Measurements from ENCODE around the gene TPR.
"Not testable (repeated sequence)": the region's sequence is repeated elsewhere in the genome, so short reads cannot be mapped to it uniquely, and the experiment has no call there.

Gene TPR

DNA sequence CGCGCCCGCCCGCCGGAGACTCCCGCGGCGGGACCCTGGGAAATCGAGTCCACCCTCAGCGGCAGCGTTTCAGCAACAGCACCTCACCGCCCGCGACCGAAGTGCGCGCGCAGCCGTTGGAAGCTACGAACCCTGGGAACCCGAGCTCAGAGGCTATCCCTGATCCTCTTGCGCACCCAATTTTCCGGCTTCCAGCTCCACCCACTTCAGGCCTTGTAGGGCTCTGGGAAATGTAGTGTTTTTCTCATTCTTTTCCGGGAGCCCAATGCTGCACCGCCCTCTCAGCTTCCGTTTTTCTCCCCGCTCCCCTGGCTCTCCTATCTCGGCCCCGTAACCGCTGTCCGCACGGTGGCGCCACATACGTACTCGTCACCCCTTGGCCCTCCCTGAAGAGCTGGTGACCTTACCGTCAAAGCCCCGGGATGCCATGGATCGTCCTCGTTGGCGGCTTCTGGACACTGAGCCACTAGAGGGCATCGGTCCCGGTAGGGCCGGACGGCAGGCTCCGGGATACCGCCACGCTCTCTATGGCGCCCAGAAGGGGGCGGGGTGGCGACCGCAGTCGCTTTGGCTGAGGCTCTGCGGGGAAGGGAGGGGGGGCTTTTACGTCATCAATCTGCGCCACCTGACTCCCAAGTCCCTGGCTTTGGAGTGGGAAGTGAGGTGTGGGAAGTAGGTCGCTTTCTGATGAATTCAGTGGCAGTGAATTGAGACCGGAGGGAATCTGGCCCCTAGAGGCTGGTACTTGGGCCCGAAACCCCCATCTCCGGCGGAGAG lies at the start of gene TPR, which contains the start of gene ODR4:
Gene TPR (minus strand): TSS at position 102 of the 777 bp plus-strand sequence. CDS start 225 bp downstream, outside the sequence.
Gene ODR4 (plus strand): TSS at position 687 of the 777 bp plus-strand sequence. CDS start 3,948 bp downstream, outside the sequence.
- peak; percentile 88 for DNase-seq

DNA sequence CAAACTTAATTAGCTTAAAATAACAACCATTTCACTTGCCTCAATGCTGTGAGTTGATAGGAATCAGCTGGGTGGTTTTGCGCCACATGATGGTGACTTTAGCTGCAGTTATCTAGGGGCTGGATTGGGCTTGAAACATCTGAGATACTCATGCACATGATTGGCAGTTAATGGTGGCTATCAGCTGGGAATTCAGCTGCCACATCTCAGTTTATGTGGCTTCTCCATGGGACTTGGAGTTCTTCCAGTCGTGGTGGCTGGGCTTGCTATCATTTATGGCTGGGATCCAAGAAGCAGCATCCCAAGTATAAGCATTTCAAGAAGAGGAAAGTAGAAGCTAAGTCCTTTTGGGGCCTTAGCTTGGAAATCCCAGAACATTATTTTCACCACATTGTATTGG lies 49.5 kb upstream of the TPR start:
- no peak for DNase-seq

DNA sequence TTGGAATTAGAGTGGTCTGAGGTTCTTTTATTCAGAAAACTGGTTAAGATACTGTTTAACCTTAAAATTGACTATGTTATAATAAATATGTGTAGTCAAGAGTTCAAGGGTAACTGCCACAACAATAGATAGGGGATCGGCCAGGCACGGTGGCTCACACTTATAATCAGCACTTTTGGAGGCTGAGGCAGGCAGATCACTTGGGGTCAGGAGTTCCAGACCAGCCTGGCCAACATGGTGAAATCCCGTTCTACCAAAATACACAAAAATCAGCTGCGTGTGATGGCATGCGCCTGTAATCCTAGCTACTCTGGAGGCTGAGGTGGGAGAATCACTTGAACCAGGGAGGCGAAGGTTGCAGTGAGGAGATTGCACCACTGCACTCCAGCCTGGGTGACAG lies 46.4 kb upstream of the TPR start:
- DNase-seq, result no peak

DNA sequence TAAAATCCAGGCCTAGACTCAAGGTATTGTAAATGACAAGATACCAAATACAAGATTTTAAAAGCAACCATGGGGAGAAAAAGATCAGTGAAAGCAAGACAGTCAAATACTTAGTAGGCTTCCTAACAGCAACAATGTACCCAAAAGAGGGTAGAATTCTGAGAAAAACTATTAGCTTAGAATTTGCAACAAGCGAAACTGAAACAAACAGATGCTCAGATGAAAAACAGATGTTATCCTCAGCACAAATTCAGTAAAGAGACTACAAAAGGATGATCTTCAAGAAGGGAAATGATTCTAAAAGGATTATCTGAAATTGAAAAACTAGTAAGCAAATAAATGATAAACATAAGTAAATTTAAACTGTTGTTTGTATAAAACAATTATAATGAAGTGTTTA lies 45.9 kb upstream of the TPR start:
- no peak for DNase-seq

DNA sequence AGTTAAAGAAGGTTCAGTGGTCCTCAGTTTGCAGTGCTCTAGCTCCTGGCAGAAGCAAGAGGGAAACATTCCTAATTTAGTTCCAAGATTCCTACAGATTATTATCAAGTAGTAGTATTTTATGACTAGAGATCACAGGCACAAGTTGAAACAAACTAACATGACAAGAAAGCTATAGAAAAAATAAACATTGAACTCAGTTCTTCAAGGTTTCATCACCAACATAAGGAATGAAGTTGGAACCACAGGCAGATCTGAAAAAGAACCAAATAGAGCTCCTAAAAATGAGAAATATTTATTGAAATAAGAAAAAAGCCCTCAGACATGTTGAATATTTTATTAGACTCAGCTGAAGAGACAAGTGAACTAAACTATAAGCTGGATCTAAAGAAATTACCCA lies 45.3 kb upstream of the TPR start:
- no peak for DNase-seq

DNA sequence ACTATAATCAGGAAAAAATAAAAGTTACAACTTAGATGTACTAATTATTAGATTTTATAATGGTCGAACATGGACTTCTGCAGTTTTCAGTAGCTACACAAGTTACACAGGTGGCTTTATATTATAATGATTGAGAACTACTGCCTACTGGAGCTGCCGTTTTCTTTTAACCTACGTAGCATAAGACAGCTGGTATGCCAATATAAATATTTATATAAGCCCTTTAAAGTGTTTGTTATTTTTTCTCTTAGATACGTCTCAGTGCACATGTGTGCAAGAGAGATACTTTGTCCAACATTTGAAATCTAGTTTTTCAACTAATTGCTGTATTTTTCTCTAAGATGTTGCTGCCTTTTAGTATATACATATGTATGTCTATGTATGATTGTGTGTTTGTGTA lies 43.5 kb upstream of the TPR start:
- DNase-seq, result no peak

DNA sequence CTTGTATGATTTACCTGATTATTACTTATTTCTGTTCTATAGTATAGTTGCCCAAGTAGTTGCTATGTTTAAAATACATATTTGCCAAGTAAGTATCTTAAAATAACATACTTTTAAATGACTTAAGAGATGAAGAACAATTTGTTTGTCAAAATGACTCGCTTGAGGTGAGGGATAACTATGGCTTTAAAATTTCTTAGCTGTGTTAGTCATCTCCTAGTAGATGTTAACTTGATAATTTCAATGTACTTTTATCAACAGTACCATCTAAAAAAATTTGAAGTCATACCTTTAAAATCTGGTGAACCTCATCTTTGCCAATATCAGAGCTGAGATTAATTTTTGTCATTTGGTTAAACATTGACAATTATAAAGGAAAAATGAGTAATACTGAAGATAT lies 38.3 kb upstream of the TPR start:
- no peak for DNase-seq

DNA sequence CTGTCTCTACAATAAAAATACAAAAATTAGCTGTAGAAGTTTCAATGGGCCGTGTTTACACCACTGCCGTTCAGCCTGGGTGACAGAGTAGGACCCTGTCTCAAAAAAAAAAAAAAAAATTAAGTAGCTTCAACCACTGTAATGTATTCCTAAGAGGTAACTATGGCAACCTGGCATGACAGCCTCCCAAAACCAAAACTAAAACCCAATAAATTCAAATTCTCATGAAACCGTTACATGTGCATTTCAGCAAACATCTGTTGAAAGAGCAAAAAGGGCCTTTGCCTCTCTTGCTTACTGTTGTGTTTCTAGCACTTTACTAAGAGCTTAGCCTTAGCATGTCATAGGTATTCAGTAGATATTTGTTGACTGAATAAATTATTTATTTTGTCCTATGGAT lies 34.0 kb upstream of the TPR start:
- DNase-seq, result no peak

DNA sequence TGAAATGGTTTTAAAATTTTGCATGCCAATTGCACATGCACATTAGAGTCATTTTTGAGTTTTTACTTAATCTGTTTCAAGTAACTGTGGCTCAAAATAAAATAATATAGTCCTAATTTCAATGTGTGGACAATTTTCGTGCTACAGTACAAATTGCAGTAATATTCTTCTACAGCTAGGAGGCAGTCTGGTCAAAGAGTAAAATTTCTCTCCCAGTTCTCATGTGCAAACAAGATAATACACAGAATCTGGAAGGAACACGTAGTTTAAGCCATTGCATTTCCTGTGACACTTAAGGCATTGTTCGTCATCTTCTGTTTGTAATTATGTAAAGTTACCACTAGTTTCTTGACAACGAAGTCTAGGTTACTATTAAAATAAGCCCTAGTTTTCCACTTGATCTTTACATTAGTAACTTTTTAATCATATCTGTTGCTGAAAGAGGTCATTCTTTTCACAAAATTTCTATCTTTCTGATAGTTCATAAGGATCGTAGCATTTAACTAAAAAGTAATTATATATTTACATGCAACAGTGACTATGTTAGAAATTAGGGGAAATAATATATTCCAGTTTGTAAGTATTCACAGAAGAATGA lies 29.5 kb upstream of the TPR start:
- DNase-seq, result no peak

DNA sequence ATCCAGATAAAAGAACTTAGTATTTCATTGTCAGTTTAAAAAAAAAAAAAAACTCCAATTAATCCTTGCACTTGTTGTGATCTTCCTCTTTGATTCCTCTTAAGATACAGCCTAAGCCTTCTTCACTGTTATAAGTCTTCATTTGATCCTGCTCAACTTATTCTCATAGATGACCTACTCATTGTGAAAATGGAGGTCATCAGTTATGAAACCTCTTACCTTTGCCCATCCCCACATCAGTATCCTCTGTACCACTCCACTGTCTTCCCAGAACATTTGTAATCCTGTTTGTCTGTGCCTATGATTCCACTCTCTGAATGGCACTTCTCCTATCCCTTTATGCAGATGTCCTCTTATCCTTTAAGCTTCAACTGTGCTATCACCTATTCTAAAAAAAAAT lies 28.6 kb upstream of the TPR start:
- no peak for DNase-seq

DNA sequence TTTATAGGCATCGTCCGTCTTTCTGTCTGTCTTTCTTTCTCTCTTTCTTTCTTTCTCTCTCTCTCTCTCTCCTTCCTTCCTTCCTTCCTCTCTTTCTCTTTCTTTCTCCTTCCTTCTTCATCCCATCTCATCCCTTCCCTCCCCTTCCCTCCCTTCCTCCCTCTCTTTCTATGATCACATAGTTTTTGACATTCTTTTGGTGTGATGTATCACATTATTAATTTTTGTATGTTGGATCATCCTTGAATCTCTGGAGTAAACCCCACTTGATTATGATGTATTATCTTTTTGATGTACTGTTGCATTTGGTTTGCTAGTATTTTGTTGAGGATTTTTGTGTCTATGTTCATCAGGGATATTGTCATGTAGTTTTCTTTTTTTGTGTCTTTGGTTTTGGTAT lies 26.4 kb upstream of the TPR start:
- DNase-seq, result not testable (repeated sequence)

DNA sequence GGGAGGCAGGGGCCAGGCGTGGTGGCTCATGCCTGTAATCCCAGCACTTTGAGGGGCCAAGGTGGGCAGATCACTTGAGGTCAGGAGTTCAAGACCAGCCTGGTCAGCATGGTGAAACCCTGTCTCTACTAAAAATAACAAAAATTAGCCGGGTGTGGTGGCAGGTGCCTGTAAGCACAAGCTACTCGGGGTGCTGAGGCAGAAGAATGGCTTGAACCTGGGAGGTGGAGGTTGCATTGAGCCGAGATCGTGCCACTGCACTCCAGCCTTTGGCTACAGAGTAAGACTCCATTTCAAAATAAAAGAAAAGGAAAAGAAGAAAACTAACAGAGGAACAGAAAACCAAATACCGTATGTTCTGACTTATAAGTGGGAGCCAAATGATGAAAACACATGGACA lies 17.7 kb upstream of the TPR start:
- not testable (repeated sequence) for DNase-seq

DNA sequence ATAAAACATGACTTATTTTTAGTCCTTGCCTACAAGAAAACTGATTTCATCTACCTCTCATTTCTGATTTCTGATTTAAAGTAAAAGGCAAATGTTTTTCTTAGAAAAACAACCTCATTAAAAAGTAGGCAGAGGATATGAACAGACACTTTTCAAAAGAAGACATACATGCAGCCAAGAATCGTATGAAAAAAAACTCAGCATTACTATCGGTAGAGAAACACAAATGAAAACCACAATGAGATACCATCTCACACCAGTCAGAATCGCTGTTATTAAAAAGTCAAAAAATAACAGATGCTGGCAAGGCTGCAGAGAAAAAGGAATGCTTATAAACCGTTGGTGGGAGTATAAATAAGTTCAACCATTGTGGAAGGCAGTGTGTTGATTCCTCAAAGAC lies 16.8 kb upstream of the TPR start:
- no peak for DNase-seq

DNA sequence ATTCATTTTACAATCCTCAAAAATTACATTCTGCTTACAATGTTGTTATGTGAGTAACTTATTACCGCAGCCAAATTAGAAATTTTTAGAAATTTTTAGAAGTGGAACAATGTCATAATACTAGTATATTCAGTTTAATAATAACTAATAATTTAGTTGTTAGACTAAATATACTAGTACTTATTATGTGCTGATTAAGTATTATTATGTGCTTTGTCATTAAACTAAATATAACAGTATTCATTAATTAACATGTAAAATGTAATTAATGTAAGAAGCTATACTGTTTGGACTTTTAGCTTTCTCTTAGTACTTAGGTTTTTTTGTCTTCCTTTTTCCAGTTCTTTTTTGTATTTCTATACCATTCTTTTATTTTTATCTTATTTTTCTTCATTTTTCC lies 15.9 kb upstream of the TPR start:
- no peak for DNase-seq

DNA sequence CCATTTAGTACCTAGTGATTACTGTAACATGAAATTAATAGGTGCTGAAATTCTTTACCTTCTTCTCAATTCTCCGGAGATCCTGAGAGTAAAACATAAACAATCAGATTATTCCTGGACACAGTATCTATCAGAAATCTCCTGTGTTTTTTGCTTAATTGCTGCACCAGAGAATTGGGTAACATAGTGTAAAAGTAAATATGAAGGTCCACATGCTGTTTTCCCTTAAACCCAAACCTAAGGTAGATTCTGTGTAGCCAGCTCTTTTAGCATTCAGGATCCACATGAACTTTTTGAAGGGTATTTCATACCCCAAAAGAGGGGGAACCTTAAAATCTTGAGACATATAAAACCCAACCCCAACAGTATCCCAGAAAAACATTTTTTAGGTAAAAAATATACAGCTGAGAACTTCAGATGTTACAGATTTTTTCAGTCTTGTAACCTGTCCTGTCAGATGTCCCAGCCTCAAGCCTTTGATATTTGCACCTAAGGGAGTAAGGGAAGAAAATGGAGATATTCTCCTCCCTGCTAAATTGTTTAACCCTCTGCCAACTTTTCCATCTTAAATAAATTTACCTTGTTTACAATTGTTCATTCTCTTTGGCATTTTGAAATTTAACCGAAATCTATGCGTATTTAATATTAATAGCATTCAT lies 11.8 kb upstream of the TPR start:
- DNase-seq, result no peak

DNA sequence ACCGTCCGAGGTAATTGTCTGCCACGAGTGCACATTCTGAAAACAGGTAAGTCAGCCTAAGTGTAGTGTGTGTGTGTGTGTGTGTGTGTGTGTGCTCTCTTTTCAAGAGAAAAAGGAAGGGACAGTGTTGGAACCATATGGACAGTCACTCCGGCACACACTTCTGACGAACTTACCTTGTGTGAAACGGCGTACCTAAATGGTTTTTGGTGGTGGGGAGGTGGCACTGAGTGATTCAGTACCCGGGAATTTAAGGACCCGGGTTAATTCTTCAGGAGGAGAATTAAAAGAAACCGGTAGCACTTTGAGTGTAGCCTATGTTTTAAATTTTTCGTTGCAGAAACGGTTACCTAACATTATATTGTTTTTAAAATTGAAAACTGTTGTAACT lies 871 bp upstream of the TPR start:
- no peak for DNase-seq

DNA sequence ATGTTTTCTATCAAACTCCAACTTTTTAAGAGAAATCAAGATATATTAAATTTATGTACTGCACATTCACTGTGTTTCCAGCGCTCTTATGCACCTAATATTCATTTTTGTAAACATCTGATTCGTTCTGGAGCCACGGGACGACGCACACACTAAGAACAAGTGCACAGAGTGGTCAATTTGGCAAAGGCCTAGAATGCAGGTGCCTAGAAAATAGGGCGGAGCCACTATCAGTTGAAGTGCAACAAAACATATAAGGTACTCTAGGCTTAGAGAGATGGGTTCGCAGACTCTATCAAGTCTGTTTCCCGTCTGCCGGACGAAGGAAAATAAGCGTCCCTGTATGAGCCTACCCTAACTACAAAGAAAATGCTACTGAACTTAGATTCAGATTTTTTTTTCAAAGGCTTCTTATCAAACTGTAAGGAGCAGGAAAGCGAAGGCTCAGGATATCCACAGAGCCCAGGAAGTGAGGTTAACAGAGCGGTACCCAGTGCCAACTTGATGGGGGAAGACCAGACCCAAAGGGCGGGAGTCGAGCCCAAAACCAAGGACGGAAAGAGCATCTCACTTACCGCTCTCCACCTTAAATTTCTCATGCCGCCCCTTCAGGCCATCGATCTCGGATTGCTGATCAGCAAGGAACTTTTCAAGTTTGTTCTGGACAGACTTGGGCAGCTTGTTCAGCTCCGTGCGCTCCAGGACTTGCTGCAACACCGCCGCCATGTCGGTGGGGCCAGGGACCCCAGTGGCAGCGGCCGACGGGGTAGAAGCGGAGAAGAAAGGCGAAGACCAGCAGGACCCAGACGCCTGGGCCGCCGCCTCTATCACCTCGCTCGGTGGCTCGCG lies 526 bp downstream of the TPR start:
- no peak for DNase-seq

DNA sequence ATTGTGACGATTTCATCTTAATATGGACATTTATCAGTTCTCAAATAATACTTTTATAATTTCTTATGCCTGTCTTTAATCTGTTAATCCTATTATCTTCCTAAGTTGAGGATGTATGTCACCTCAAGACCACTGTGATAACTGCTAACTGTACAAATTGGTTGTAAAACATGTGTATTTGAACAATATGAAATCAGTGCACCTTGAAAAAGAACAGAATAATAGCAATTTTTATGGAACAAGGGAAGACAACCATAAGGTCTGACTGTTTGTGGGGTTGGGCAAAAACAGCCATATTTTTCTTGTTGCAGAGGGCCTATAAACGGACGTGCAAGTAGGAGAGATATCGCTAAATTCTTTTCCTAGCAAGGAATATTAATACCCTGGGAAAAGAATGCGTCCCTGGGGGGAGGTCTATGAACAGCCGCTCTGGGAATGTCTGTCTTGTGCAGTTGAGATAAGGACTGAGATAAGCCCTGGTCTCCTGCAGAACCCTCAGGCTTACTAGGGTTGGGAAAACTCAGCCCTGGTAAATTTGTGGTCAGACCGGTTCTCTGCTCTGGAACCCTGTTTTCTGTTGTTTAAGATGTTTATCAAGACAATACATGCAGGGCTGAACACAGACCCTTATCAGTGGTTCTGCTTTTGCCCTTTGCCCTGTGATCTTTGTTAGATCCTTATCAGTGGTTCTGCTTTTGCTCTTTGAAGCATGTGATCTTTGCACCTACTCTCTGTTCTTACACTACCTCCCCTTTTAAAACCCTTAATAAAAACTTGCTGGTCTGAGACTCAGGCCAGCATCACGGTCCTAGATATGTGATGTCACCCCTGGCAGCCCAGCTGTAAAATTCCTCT lies 27.0 kb downstream of the TPR start:
- not testable (repeated sequence) for DNase-seq

DNA sequence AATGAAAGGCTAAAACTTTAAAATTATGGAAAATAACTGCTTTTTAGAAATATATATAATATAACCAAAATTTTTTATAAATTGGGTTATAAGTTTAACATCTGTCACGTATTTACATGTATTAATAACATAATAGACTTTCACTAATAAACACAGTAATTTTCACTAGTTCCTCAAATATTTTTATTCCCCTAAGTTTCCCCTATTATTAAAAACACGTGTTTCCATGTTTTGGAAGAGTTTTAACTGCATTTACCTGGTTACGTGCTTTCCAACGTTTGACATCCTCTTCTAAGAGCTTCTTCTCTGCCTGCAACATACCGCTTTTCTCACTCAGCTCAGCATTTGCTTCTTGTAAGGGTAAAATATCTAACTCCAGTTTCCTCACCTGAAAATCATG lies 34.3 kb downstream of the TPR start:
- no peak for DNase-seq

DNA sequence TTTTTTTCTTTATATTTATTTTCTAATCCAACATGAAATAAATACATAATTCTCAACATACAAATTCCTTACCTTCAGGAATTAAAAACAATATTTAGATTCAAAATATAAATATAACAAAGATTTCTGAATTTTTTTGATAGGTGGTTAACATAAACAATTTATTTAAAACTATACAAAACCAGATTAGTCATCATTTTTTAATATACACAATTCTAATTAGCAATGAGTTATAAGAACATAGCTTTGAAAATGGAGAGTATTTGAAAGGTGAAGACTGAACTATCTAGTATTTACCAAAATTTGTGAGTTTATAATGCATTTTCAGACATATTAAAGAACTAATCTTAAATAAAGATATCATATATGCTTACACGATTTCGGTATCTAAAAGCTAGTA lies 37.5 kb downstream of the TPR start:
- no peak for DNase-seq

DNA sequence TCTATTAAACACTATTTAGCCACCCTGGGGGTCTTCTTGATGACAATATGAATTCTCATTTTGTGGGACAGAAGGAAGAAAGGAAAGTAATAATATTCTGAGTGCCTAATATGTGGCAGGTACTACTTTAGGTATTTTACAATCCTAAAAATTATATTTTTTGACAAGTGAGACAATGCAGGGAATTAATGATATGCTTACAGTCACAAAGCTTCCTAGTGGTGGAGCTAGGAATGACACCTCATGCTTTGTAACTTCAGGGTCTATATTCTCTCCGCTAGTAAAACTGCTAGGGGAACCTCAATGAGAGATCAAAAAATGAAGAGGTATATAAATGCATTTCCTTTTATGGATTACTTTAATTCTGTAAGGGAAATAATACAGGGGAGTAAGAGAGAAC lies 44.3 kb downstream of the TPR start:
- no peak for DNase-seq

DNA sequence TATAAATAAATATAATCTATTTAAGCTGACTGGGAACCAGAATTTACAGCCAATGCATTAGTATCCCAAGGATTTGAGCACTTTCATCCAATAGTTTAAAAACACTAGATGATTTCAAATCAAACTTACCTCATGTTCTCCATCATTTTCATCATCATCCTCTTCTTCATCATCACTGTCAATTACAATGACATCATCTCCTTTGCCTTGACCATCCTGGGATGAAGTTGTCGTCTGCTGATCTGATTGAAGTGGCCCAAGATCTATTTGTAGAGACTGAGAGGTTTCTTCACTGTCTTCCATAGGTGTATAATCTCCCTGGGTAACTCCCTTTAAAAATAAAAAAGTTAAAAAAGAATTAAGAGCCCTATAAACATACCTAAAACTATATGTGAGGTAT lies 47.7 kb downstream of the TPR start:
- no peak for DNase-seq
